ENCODE data around the gene CPED1.

The CPED1 gene

DNA sequence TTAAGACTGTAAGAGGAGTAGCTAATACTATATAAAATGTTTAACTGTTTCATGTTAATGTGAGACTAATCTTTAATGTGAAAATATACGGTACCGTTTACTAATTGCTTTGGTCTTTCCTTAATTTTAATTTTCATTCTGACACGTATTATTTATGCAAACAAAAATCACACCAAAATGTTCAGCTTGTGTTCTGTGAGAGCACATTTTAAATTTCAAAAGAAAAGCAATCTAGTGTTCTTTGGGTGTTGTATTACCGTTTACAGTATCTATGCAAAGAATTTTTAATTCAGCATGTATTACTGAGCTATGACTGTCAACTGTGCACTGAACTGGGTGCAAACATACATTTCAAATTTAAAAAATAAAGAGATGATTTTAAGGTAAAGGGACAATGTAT, 342.5 kb downstream of the CPED1 start:
- DNase-seq, result no peak

DNA sequence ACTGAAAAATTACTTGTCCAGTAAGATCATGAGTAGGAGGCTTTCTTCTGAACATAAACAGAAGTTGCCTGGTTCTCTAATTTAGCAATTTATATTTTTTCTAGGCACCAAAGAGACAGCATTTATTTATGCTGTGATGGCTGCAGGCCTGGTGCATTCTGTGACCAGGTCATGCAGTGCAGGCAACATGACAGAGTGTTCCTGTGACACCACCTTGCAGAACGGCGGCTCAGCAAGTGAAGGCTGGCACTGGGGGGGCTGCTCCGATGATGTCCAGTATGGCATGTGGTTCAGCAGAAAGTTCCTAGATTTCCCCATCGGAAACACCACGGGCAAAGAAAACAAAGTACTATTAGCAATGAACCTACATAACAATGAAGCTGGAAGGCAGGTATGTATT, 343.1 kb downstream of the CPED1 start:
- DNase-seq, result no peak

DNA sequence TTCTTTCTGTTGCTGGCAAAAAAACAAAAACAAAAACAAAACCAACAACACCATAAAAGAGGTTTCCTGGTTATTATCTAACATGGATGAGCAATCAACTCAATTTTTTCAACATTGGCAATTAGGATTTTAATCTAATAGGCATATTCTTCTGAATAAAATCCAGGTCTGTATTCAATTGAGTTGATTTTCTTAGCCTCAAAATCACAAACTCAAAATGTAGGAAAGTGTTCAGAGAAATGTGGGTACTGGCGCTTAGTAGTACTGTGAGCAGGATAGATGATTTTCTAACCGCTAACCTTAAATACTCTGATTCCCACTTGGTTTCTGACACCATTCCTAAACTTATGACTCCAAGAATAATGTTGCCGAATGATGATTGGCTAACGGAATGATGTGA, 345.9 kb downstream of the CPED1 start:
- DNase-seq, result no peak

DNA sequence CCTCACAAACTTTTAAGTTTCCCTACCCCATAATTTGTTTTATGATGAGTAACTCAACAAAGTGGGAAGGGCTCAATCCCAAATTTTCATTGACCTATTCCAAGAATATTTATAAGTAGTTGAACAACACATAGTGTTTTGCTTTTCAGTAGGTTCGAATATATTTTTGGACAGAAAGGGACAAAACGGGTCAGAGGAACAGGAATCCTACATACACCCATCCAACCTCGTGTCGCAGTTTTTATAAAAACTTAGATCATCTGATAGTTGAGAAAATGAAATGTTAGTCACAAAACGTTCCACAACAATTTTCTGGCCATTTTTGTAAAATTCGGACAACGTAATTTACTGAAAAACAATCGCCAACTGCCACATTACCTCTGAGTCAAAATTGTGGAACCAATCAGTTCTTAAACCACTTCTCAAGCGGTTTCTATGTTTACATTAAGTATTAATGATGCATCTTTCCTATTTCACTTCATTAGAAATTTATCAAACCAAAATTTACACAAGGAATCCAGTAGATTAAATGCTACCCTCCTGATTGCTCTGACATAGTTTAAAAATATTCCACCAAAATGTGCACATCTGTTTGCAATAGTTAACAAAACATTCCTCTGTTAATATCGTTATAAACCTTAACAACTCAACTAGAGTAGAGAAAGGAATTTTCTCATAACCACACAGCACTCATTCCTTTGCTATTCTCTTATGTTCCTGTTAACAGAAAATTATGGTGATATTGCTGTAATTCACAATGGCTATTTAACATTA, 346.6 kb downstream of the CPED1 start:
- no peak for DNase-seq

DNA sequence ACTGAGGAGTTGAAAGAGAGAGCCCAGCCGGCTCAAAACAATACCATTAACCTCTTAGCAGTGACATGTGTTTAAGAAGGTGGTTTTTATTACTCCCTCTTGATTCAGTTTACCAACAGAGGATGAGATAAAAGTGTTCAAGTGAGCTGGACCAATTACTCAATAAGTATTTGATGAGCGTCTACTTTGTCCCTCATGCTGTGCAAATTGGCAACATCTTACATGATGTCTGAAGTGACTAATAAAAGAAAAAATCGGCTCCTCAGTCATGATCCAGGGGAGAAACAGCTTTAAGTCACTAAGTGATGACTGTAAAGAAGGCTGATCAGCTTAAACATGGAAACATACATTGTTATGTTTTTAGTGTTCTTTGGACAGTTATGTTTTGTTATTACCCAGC, 348.1 kb downstream of the CPED1 start:
- no peak for DNase-seq

DNA sequence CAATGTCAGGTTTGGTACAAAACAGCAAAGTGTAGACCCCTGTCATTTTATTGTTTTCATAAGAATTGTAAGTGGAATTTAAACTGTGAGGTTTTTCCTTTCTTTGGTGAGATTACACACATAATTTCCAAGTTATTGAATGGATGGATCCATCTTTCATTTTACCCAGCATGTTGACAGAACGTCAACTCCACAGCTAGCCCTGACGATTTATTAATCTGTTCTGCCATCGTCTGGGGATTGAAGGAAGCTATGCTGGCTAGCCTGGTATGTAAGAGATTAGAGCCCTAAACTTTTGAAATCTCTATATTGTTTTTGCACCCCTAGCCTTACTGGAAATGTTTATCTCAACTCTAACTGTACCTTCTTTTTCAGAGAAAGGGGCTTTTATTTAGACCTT, 348.9 kb downstream of the CPED1 start:
- peak; percentile 24 for DNase-seq

DNA sequence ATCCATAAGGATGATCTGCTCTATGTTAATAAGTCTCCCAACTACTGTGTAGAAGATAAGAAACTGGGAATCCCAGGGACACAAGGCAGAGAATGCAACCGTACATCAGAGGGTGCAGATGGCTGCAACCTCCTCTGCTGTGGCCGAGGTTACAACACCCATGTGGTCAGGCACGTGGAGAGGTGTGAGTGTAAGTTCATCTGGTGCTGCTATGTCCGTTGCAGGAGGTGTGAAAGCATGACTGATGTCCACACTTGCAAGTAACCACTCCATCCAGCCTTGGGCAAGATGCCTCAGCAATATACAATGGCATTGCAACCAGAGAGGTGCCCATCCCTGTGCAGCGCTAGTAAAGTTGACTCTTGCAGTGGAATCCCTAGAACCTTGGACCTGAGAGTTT, 350.6 kb downstream of the CPED1 start:
- no peak for DNase-seq

DNA sequence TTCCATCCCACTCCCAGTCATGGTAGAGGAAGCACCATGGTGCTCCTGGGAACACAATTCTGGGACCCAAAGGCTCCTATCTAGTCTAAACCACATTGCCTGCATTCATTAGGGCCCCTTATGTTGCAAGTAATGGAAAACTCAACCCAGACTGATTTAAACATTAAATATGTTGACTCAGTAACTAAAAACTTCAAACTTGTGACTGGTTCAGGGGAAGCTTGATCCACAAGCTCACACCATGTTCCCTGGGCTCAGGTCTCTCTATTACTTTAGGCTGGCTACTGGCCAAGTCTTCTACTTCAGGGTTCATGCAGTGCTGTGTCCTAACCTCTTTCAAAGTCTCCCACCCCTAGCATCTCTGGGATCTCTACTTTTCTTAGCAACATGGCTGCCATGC, 353.4 kb downstream of the CPED1 start:
- no peak for DNase-seq

DNA sequence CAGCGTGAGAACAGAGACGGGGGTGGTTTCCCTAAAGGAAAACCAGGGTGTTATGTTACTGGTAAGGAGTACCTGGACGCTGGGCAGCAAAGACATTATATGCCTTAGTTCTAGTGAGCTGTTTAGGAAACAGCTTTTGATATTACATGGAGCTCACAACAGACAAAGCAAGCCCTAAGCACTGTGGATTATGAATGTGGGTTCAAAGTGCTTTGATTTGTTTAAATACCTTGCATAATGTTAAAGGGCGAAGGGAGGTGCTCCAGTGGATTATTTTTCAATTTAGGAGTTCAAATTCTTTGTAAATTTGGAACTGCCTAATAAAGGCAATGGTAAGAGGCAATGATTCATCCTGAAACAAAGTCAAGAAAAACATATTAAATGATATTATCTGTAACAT, 354.1 kb downstream of the CPED1 start:
- DNase-seq, result no peak

DNA sequence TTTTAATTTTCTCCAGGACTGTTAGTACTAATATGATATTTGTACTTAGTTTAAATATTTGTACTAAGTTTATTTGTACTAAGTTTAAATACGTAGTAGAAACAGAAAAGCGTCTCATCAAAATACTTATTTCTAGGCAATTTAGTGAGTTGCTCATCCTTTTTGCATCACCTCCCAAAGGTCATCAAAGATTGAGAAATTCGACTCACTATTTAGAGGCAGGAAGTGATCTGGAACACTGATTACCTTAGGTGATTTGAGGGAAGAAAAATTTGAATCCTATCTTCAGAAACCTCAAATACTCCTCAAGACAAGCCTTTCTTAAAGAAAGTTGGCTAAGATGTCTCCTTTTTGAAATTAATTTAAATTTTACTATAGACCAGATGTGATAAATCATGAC, 354.8 kb downstream of the CPED1 start:
- no peak for DNase-seq

DNA sequence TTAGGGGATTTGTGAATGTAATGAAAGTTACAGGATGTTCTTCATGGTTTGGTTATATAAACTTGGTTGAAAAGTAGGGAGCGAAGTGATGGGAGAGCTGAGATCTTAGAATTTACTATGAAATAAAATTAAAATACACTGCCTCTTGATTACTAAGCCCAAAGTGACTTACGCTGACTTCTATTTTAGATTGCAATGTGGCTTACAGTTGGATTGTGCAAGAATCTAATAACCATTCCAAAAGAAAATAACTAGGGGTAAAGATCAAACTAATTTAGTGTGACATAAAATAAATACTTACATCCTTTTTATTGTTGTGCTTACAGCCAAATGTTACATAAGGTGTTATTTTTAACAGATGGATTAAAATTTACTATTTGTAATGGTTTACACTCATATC, 355.6 kb downstream of the CPED1 start:
- DNase-seq, result no peak

DNA sequence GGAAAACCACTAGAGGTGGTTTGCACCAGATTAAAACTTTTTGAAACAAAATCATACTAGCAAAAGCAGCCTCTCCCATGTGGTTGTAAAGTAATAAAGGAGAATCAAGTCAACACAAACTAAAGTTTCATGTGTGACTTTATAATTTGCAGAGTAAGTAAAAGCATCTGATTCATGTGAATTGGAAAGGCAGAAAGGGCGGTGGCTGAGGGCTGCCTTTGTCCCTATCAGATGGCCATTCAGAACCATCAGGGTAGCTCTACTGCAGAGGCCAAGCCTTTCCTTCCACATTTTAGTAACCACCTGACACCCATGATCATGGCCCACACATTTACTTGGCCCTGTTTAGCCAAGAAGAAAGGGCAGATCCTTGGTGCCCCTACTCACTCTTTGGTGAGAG, 356.0 kb downstream of the CPED1 start:
- no peak for DNase-seq
